ENCODE results near the gene IMPA2. TPM values are rescaled to one million over a fixed set of nuclear protein-coding genes. Genes with fewer than 3 reads are reported as not detected.

The IMPA2 gene
- total and polyA plus RNA-seq, 2 of the 4 experiments (the other 2 are of a cell fraction): 5.4 to 5.5 TPM

DNA sequence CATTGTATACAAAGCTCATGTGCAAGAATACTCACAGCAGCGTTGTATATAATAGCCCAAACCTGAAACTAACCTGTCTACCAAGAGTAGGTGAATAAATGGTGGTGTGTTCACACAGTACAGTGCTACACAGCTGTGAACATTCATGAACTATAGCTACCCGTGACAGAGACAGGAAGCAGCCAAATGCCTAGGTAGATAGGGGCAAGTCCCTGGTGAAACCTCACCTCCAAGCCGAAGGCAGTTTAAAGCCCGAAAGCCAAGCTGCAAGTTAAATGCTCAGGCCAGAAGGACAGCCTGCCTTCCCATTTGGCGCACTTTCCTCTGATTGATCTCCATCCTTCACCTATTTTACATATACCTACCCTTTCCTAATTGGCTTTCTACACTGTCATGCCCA lies 36.5 kb upstream of the IMPA2 start:
- no TSS peak for BruUV-seq (replicated peaks)
- Histone ChIP-seq H2BK20ac (ENCODE audit: low read depth, low read length) (no peak overlapping the region), H3K18ac (ENCODE audit: low read depth, low read length) (no peak overlapping the region), H4K91ac (ENCODE audit: insufficient read depth, low read depth, low read length) (no peak overlapping the region), H2AFZ (replicated peaks; ENCODE audit: low read length, poor library complexity) (no peak overlapping the region), H3K4me2 (ENCODE audit: low read depth, low read length) (no peak overlapping the region), H2AK5ac (ENCODE audit: low read depth, low read length) (peak overlapping the region; percentile 20; the same call in 1 of the 2 replicates), H3K9me3 (ENCODE audit: control insufficient read depth, insufficient read depth, low read length) (no peaks in the 10 kb centered on the region), H2BK15ac (ENCODE audit: low read depth, low read length) (peak overlapping the region; percentile 7; the same call in 1 of the 3 replicates), H2AK9ac (replicated peaks; ENCODE audit: low read depth, low read length, poor library complexity) (no peak overlapping the region), H3K23ac (ENCODE audit: low read depth, low read length) (no peak overlapping the region), H2BK120ac (ENCODE audit: low read depth, low read length) (no peak overlapping the region), H3K4ac (ENCODE audit: low read depth, low read length) (no peak overlapping the region), H3K36me3 (ENCODE audit: control insufficient read depth, insufficient read depth, low read length) (no peaks in the 10 kb centered on the region), H3K27me3 (ENCODE audit: control insufficient read depth, insufficient read depth, low read length) (no peaks in the 10 kb centered on the region), H3K27ac (ENCODE audit: insufficient read depth, low read length) (no peak overlapping the region), H3K9ac (ENCODE audit: low read depth, low read length) (no peak overlapping the region), H3K79me1 (ENCODE audit: low read depth in 1 of 2, low read length in 2 of 2) (no peaks in the 10 kb centered on the region), H2BK5ac (ENCODE audit: low read depth, low read length, poor library complexity, severe bottlenecking) (no peak overlapping the region), H4K5ac (ENCODE audit: low read depth, low read length) (no peak overlapping the region), H3K56ac (ENCODE audit: extremely low read depth, insufficient read depth, low read length) (no peak overlapping the region), H3K4me1 (ENCODE audit: control insufficient read depth, insufficient read depth, low read length) (peaks cover 16% of the 10 kb centered on the region), H3K9me1 (ENCODE audit: insufficient read depth, low read length) (no peaks in the 10 kb centered on the region), H3K14ac (replicated peaks; ENCODE audit: low read depth, low read length) (no peak overlapping the region), H4K20me1 (ENCODE audit: insufficient read depth, low read length) (no peaks in the 10 kb centered on the region), H3K4me3 (ENCODE audit: insufficient read depth, low read depth, low read length) (no peak overlapping the region), H4K8ac (ENCODE audit: low read depth in 2 of 2, low read length in 2 of 2) (no peak overlapping the region)
- CTCF ChIA-PET: no interaction called here
- TF ChIP-seq MAZ (IDR thresholded peaks at IDR 0.05; ENCODE audit: borderline replicate concordance, low read depth, low read length): no peak
- no peak for TF ChIP-seq RAD21 (IDR thresholded peaks at IDR 0.05; ENCODE audit: low read length)
- no peak for TF ChIP-seq RCOR1 (IDR thresholded peaks at IDR 0.05; ENCODE audit: insufficient replicate concordance, low read length)
- no peak for TF ChIP-seq SMC3 (IDR thresholded peaks at IDR 0.05; ENCODE audit: low read depth, low read length)
- no peak for TF ChIP-seq CHD1 (IDR thresholded peaks at IDR 0.05; ENCODE audit: low read depth, low read length)
- TF ChIP-seq BHLHE40 (IDR thresholded peaks at IDR 0.05; ENCODE audit: low read depth, low read length): no peak
- no peak for TF ChIP-seq NFE2L2 (IDR thresholded peaks at IDR 0.05; ENCODE audit: low read depth, low read length)
- no peak for TF ChIP-seq MAFK (IDR thresholded peaks at IDR 0.05; ENCODE audit: low read depth, low read length)
- TF ChIP-seq, protein P1, sequence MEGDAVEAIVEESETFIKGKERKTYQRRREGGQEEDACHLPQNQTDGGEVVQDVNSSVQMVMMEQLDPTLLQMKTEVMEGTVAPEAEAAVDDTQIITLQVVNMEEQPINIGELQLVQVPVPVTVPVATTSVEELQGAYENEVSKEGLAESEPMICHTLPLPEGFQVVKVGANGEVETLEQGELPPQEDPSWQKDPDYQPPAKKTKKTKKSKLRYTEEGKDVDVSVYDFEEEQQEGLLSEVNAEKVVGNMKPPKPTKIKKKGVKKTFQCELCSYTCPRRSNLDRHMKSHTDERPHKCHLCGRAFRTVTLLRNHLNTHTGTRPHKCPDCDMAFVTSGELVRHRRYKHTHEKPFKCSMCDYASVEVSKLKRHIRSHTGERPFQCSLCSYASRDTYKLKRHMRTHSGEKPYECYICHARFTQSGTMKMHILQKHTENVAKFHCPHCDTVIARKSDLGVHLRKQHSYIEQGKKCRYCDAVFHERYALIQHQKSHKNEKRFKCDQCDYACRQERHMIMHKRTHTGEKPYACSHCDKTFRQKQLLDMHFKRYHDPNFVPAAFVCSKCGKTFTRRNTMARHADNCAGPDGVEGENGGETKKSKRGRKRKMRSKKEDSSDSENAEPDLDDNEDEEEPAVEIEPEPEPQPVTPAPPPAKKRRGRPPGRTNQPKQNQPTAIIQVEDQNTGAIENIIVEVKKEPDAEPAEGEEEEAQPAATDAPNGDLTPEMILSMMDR (conservative IDR thresholded peaks at IDR 0.05; ENCODE audit: low read depth, low read length): no peak
- TF ChIP-seq USF2 (IDR thresholded peaks at IDR 0.05; ENCODE audit: low read depth, low read length): no peak
- TF ChIP-seq CEBPB (IDR thresholded peaks at IDR 0.05; ENCODE audit: low read depth, low read length): no peak
- no peak for TF ChIP-seq POLR2A (IDR thresholded peaks at IDR 0.05; ENCODE audit: low read depth, low read length)
- no peak for TF ChIP-seq FOS (IDR thresholded peaks at IDR 0.05; ENCODE audit: low read depth, low read length)
- no peak for TF ChIP-seq ELK1 (IDR thresholded peaks at IDR 0.05; ENCODE audit: borderline replicate concordance, low read depth, low read length)
- TF ChIP-seq MXI1 (IDR thresholded peaks at IDR 0.05; ENCODE audit: borderline replicate concordance, low read depth, low read length): no peak
- no peak for TF ChIP-seq RFX5 (IDR thresholded peaks at IDR 0.05; ENCODE audit: low read depth, low read length)
- 100% methylated on average over 1 of the region's 5 CpGs; no CpG with 5 or more reads in 1 of the 2 experiments for WGBS, 2 experiments (ENCODE audit: extremely low coverage in 2 of 2, insufficient read length in 1 of 2)
- DNase-seq: no peak
- dilution Hi-C loops (cut with HindIII; ENCODE audit: low sequenced_read_pairs, unreplicated experiment) (no loop called here), intact Hi-C loops (cut with micrococcal nuclease) (loop anchor here (10.0 kb wide), 2 partner anchors 90 to 330 kb away; partner anchors contain the start of gene CHMP1B), in situ Hi-C loops (cut with MboI; ENCODE audit: low sequenced_read_pairs) (loop anchor here (5.0 kb wide), 1 partner anchor 98 kb away; no protein-coding TSS in a partner anchor)
- no peak for ATAC-seq (ENCODE audit: low read depth)
- POLR2A ChIA-PET (ENCODE audit: unreplicated experiment): no interaction called here
